ENCODE measurements around the gene FN3KRP. TPM values are rescaled to one million over a fixed set of nuclear protein-coding genes. Genes with fewer than 3 reads are reported as not detected.

FN3KRP gene
- total RNA-seq, 5 donors from 2014 or later (not counting 1 experiment from before 2014, with no cell fraction given) = 29.2 to 49.4 (median 44.3) TPM

DNA sequence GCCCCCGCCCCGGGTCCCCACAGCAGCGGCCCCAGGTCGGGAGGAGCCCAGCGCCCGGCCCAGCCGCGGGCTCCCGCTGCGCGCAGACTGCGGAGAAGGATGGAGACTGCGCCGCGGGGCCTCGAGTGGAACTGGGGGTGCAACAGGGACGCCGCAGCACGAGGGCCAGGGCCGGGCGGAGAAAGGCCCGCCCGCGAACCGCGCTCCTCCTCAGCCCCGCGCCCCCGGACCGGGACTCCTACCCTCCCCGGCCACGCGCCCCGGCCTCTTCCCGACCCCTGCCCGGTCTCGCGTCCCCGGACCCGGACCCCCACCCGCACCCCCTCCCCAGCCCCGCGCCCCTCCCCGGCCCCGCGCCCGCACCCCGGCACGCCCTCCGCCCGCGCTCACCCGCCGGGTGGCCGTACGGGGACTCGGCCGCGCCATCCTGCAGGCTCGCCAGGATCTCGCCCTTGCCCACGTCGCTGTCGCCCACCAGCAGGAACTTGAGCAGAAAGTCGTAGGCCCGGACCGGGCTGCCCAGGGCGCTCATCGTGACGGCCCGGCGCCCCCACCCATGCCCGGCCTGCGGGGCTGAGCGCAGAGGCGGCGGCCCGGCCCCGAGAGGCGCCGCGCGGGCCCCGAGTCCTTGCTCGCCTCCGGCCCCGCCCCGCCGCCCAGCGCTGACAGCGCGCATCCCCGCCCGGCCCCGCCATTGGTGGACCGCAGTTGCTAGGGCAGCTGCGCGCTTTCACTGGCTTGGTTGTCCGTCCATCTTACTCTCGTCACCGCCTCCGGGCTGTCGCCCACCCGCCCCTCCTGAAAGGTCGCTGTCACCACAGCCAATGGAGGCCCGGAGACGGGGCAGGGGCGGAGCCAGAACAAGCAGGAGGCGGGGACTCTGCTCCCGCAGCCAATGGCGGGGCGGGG lies 18.2 kb upstream of the FN3KRP start, which contains the start of gene RAB40B:
Gene RAB40B, minus strand, starts transcription at position 634 of the 909 bp plus-strand sequence. Its CDS starts 102 bp downstream, at position 532.
- Histone ChIP-seq H3K27ac (ENCODE audit: low read length) (no peak within 1 kb of the TSS), H3K27me3 (replicated peaks in 1 of 2; ENCODE audit: control insufficient read depth in 2 of 2, extremely low read depth in 1 of 2, insufficient read depth in 2 of 2, low read length in 1 of 2) (peaks cover 0 to 17% of the 10 kb centered on the region in 2 experiments), H3K4me1 (ENCODE audit: control insufficient read depth in 1 of 2, extremely low read depth in 1 of 2, insufficient read depth in 2 of 2, low read length in 2 of 2) (peaks cover 4 to 21% of the 10 kb centered on the region in 2 experiments), H3K36me3 (ENCODE audit: control insufficient read depth in 2 of 2, extremely low read depth in 1 of 2, insufficient read depth in 1 of 2, low read length in 1 of 2) (no peaks in the 10 kb centered on the region), H3K4me3 (ENCODE audit: control insufficient read depth in 1 of 2, extremely low read depth in 1 of 2, low read length in 1 of 2) (peak within 1 kb of the TSS; percentile 46 to 69), H3K9me3 (no peaks in the 10 kb centered on the region)
- Mint-ChIP-seq H3K27ac (peak within 1 kb of the TSS; percentile 43 to 52), H3K27me3 (no peaks in the 10 kb centered on the region), H3K9me3 (peaks cover 5 to 8% (median 6%) of the 10 kb centered on the region in 3 donors), H3K4me3 (peak within 1 kb of the TSS; percentile 76 to 89 (median 79)), H3K36me3 (peaks cover 7% of the 10 kb centered on the region), H3K4me1 (peaks cover 8 to 15% (median 8%) of the 10 kb centered on the region in 3 donors)
- ChIA-PET CTCF (no interaction called here), POLR2A (interaction anchor here in 1 of 2 donors (0.7 kb wide), 1 partner anchor 18 kb away, joined by 3 read pairs; no protein-coding TSS in a partner anchor)
- WGBS (ENCODE audit: insufficient coverage) = under 1% methylated on average over 87 of the region's 112 CpGs
- ATAC-seq (replicated peaks in 1 of 4) = peak; percentile 96 to 98 (median 97)
- peak; percentile 94 to 99 (median 99) for DNase-seq

DNA sequence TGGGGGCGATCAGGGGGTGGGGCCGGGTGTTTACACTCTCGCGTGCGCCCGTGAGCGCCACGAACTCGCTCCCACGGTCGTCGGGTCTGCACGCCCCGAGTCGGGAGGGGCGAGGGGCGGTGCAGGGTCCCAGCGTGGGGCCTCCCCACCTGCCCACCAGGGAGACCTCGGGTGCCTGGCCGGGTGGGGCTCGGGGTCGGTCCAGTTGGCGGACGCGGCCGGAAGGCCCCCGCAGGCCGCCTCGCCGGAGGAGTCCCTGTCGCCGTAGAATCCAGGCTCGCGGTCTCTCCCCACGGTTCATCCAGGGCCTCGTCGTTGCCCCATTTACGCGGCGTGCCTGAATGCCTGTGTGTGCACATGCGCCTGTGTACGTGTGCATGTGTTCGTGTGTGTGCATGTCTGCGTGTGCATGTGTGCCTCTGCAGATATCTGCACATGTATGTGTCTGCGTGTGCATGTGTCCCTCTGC lies 17.5 kb upstream of the FN3KRP start:
- CTCF ChIA-PET = no interaction called here
- ATAC-seq (replicated peaks in 1 of 4) = peak in 1 of 4 experiments; percentile 2
- POLR2A ChIA-PET = interaction anchor here in 1 of 2 donors (0.7 kb wide), 1 partner anchor 17 kb away, joined by 3 read pairs; no protein-coding TSS in a partner anchor
- WGBS (ENCODE audit: insufficient coverage) = 8% methylated on average over 44 of the region's 45 CpGs
- Mint-ChIP-seq H3K36me3 (peaks cover 7% of the 10 kb centered on the region), H3K4me3 (peak overlapping the region; percentile 76 to 89 (median 79)), H3K9me3 (peaks cover 5 to 8% (median 6%) of the 10 kb centered on the region in 3 donors), H3K27ac (peak overlapping the region; percentile 16 to 43), H3K27me3 (no peaks in the 10 kb centered on the region), H3K4me1 (peaks cover 8 to 15% (median 8%) of the 10 kb centered on the region in 3 donors)
- peaks cover 4 to 21% of the 10 kb centered on the region in 2 experiments for H3K4me1 ChIP-seq (ENCODE audit: control insufficient read depth in 1 of 2, extremely low read depth in 1 of 2, insufficient read depth in 2 of 2, low read length in 2 of 2)
- no peaks in the 10 kb centered on the region for H3K9me3 ChIP-seq
- H3K36me3 ChIP-seq (ENCODE audit: control insufficient read depth in 2 of 2, extremely low read depth in 1 of 2, insufficient read depth in 1 of 2, low read length in 1 of 2) = no peaks in the 10 kb centered on the region
- no peak overlapping the region for H3K27ac ChIP-seq (ENCODE audit: low read length)
- H3K4me3 ChIP-seq (ENCODE audit: control insufficient read depth in 1 of 2, extremely low read depth in 1 of 2, low read length in 1 of 2) = peak overlapping the region; percentile 46 to 69
- DNase-seq = peak in 1 of 35 experiments; percentile 8
- H3K27me3 ChIP-seq (replicated peaks in 1 of 2; ENCODE audit: control insufficient read depth in 2 of 2, extremely low read depth in 1 of 2, insufficient read depth in 2 of 2, low read length in 1 of 2) = peaks cover 0 to 17% of the 10 kb centered on the region in 2 experiments

DNA sequence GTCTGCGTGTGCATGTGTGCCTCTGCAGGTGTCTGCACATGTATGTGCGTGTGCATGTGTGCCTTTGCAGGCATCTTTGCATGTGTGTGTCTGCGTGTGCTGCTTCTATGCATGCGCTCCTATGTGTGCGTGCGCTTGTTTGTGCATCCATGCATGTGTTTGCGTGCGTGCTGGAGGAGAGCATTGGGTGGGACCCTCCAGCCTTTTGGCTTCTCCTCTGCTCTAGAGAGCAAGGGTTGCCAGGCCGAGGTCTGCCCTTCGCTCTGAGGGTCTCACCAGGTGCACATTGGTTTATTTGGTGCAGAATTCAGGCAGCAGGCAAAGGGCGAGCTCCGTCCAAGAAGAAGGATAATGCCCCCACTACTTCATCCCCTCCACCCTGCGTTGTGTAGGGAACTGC lies 17.0 kb upstream of the FN3KRP start:
- H3K27me3 Mint-ChIP-seq = no peaks in the 10 kb centered on the region
- DNase-seq = no peak
- Histone ChIP-seq H3K27ac (ENCODE audit: low read length) (no peak overlapping the region), H3K36me3 (ENCODE audit: control insufficient read depth in 2 of 2, extremely low read depth in 1 of 2, insufficient read depth in 1 of 2, low read length in 1 of 2) (no peaks in the 10 kb centered on the region), H3K4me3 (ENCODE audit: control insufficient read depth in 1 of 2, extremely low read depth in 1 of 2, low read length in 1 of 2) (peak overlapping the region in 1 of 2 donors; percentile 46), H3K9me3 (no peaks in the 10 kb centered on the region), H3K27me3 (replicated peaks in 1 of 2; ENCODE audit: control insufficient read depth in 2 of 2, extremely low read depth in 1 of 2, insufficient read depth in 2 of 2, low read length in 1 of 2) (peaks cover 0 to 22% of the 10 kb centered on the region in 2 experiments), H3K4me1 (ENCODE audit: control insufficient read depth in 1 of 2, extremely low read depth in 1 of 2, insufficient read depth in 2 of 2, low read length in 2 of 2) (peaks cover 4 to 21% of the 10 kb centered on the region in 2 experiments)
- H3K4me3 Mint-ChIP-seq = peak overlapping the region; percentile 76 to 89 (median 79)
- H3K36me3 Mint-ChIP-seq = peaks cover 4% of the 10 kb centered on the region
- WGBS (ENCODE audit: insufficient coverage) = 95% methylated on average over 8 of the region's 13 CpGs
- ChIA-PET POLR2A (no interaction called here), CTCF (no interaction called here)
- H3K9me3 Mint-ChIP-seq = peaks cover 2 to 4% (median 3%) of the 10 kb centered on the region in 3 donors
- H3K27ac Mint-ChIP-seq = peak overlapping the region in 1 of 2 donors; percentile 16
- ATAC-seq (replicated peaks in 1 of 4) = no peak
- peaks cover 8 to 15% (median 8%) of the 10 kb centered on the region in 3 donors for H3K4me1 Mint-ChIP-seq

DNA sequence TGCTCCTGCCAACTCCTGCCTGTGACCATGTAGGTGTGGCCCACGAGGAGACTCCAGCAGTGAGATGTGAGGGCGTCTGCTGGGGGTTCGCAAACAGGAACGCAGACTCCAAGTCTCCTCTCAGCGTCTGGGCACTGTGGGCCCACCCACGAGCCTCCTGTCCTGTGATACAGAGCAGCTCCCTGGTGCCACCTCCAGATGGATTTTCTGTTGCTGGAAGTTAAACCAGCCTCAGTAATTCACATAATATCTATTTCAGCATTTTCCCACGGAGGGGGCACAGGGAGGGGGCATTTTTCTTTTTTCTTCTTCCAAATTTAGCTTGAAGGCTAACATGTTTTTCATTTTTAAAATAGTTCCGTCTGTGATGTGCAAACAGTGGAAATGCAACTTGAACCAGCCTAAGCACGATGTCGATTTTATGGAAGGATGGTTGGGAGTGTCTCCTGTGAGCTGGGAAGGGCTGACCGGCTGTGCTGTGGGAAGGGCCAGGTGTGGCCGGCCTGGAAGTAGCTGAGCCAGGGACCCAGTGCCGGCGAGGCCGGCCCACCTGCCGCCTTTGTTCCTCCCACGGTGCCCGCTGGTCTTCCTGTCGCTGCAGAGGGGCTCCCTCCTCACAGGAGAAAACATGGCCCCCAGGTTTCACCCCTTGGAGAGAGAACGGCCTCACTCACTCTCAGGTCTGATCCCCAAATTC lies 14.1 kb upstream of the FN3KRP start:
- Histone ChIP-seq H3K36me3 (ENCODE audit: control insufficient read depth in 2 of 2, extremely low read depth in 1 of 2, insufficient read depth in 1 of 2, low read length in 1 of 2) (no peaks in the 10 kb centered on the region), H3K9me3 (no peaks in the 10 kb centered on the region), H3K4me1 (ENCODE audit: control insufficient read depth in 1 of 2, extremely low read depth in 1 of 2, insufficient read depth in 2 of 2, low read length in 2 of 2) (peaks cover 4 to 13% of the 10 kb centered on the region in 2 experiments), H3K4me3 (ENCODE audit: control insufficient read depth in 1 of 2, extremely low read depth in 1 of 2, low read length in 1 of 2) (no peak overlapping the region), H3K27me3 (replicated peaks in 1 of 2; ENCODE audit: control insufficient read depth in 2 of 2, extremely low read depth in 1 of 2, insufficient read depth in 2 of 2, low read length in 1 of 2) (peaks cover 0 to 22% of the 10 kb centered on the region in 2 experiments), H3K27ac (ENCODE audit: low read length) (no peak overlapping the region)
- Mint-ChIP-seq H3K27ac (no peak overlapping the region), H3K4me3 (no peak overlapping the region), H3K4me1 (peaks cover 4 to 10% (median 8%) of the 10 kb centered on the region in 3 donors), H3K9me3 (no peaks in the 10 kb centered on the region), H3K36me3 (no peaks in the 10 kb centered on the region), H3K27me3 (no peaks in the 10 kb centered on the region)
- ChIA-PET CTCF (no interaction called here), POLR2A (no interaction called here)
- no peak for DNase-seq
- WGBS (ENCODE audit: insufficient coverage) = 75% methylated on average over 17 of the region's 20 CpGs
- ATAC-seq (replicated peaks in 1 of 4) = no peak

DNA sequence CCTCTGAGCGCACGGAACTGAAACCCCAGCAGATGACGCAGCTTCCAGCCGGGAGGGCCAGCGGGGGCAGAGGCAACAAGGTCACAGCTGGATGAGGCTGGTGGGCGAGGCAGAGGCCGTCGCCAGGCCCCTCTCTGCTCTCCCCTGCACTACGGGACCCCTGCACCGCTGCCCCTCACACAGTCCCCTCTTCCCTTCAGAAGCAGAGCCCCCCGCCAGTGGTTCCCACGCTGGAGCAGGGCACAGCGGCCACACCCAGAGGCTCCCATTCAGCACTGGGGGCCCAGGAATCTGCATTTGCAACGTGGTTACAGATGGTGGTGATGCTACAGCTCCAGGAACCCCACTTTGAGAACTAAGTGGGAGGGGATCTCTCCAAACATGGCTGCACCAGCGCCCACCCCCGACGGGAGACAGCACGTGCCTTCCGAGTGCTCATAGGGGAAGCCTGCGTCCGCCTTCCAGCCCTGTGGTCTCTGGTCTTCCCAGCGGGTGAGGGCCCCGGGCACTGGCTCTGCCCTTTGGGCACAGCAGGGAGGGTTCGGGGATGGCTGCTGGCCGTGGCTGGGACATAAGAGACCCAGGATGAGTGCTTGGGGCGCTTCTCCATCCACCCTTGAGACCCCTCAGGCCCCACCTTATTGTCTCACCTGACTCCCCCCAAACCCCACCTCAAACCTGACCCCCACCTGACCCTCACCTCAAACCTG lies 13.3 kb upstream of the FN3KRP start:
- H3K27ac ChIP-seq (ENCODE audit: low read length) = no peak overlapping the region
- no peaks in the 10 kb centered on the region for H3K9me3 ChIP-seq
- H3K4me3 ChIP-seq (ENCODE audit: control insufficient read depth in 1 of 2, extremely low read depth in 1 of 2, low read length in 1 of 2) = no peak overlapping the region
- peaks cover 0 to 18% of the 10 kb centered on the region in 2 experiments for H3K27me3 ChIP-seq (replicated peaks in 1 of 2; ENCODE audit: control insufficient read depth in 2 of 2, extremely low read depth in 1 of 2, insufficient read depth in 2 of 2, low read length in 1 of 2)
- no peaks in the 10 kb centered on the region for H3K9me3 Mint-ChIP-seq
- no peak for DNase-seq
- no peak overlapping the region for H3K4me3 Mint-ChIP-seq
- ChIA-PET CTCF (no interaction called here), POLR2A (no interaction called here)
- no peaks in the 10 kb centered on the region for H3K36me3 ChIP-seq (ENCODE audit: control insufficient read depth in 2 of 2, extremely low read depth in 1 of 2, insufficient read depth in 1 of 2, low read length in 1 of 2)
- H3K27me3 Mint-ChIP-seq = no peaks in the 10 kb centered on the region
- peaks cover 4 to 9% of the 10 kb centered on the region in 2 experiments for H3K4me1 ChIP-seq (ENCODE audit: control insufficient read depth in 1 of 2, extremely low read depth in 1 of 2, insufficient read depth in 2 of 2, low read length in 2 of 2)
- no peak overlapping the region for H3K27ac Mint-ChIP-seq
- peaks cover 4 to 14% (median 8%) of the 10 kb centered on the region in 3 donors for H3K4me1 Mint-ChIP-seq
- WGBS (ENCODE audit: insufficient coverage) = 82% methylated on average over 21 of the region's 26 CpGs
- no peak for ATAC-seq (replicated peaks in 1 of 4)
- no peaks in the 10 kb centered on the region for H3K36me3 Mint-ChIP-seq
